IMR-90 (cell line): ENCODE measurements around the gene NDUFB11. TPM values are rescaled to one million over a fixed set of nuclear protein-coding genes. Genes with fewer than 3 reads are reported as not detected.

Experiments
- ATAC-seq: fragments of 200-7000 bp; cut with Tn5 transposase; 2 replicates; pipeline ENCODE4 v1.9.1; 2020; ENCODE audit warnings: low read depth, mild to moderate bottlenecking, moderate library complexity
- BruUV-seq: library from RNA; stranded (reverse); fragments of 400-500 nt; replicated peaks from 2 replicates; lab custom pipeline; 2021; lab: Mats Ljungman, UMichigan
- CTCF ChIA-PET: fragments of 300-600 bp; formaldehyde crosslinking; extraction: SDS; loops from one replicate; lab custom pipeline; 2021; ENCODE audit warnings: antibody characterized with exemption; lab: Yijun Ruan, JAX
- POLR2A ChIA-PET: fragments of 300-600 bp; sonication (Branson Sonifier 250); formaldehyde crosslinking; loops from one replicate; lab custom pipeline; 2022; ENCODE audit warnings: antibody characterized with exemption; ENCODE audit not compliant: unreplicated experiment; lab: Charles Lee
- DNase-seq: peaks from one replicate; pipeline ENCODE4 v3.0.0; 2013
- H2AFZ ChIP-seq: replicated peaks from 2 replicates; pipeline ENCODE3; 2013; ENCODE audit warnings: low read length, mild to moderate bottlenecking; ENCODE audit not compliant: poor library complexity
- H2AK5ac ChIP-seq: 2 replicates; pipeline ENCODE4 v1.6.1; 2013; ENCODE audit warnings: low read depth, low read length, inconsistent platforms
- H2AK9ac ChIP-seq: replicated peaks from 2 replicates; pipeline ENCODE3; 2013; ENCODE audit warnings: mild to moderate bottlenecking, low read depth, low read length, moderate library complexity; ENCODE audit not compliant: poor library complexity
- H2BK120ac ChIP-seq: 2 replicates; pipeline ENCODE4 v1.6.1; 2013; ENCODE audit warnings: low read depth, low read length, inconsistent platforms
- H2BK15ac ChIP-seq: 3 replicates; pipeline ENCODE4 v1.6.1; 2013; ENCODE audit warnings: low read depth, low read length, inconsistent platforms
- H2BK20ac ChIP-seq: 2 replicates; pipeline ENCODE4 v1.6.1; 2013; ENCODE audit warnings: low read depth, mild to moderate bottlenecking, inconsistent platforms, low read length, moderate library complexity
- H2BK5ac ChIP-seq: 2 replicates; pipeline ENCODE4 v1.6.1; 2013; ENCODE audit warnings: mild to moderate bottlenecking, low read depth, low read length, inconsistent platforms; ENCODE audit not compliant: poor library complexity, severe bottlenecking
- H3K14ac ChIP-seq: replicated peaks from 2 replicates; pipeline ENCODE4 v1.6.1; 2013; ENCODE audit warnings: low read depth, low read length, inconsistent platforms
- H3K18ac ChIP-seq: 2 replicates; pipeline ENCODE4 v1.6.1; 2013; ENCODE audit warnings: low read depth, low read length, control low read depth
- H3K23ac ChIP-seq: 2 replicates; pipeline ENCODE4 v1.6.1; 2013; ENCODE audit warnings: low read depth, low read length, inconsistent platforms
- H3K27ac ChIP-seq: 2 replicates; pipeline ENCODE4 v1.5.1; 2013; ENCODE audit warnings: mild to moderate bottlenecking, control low read depth, low read length; ENCODE audit not compliant: insufficient read depth
- H3K27me3 ChIP-seq: 2 replicates; pipeline ENCODE4 v1.6.1; 2013; ENCODE audit warnings: low read length; ENCODE audit not compliant: control insufficient read depth, insufficient read depth
- H3K36me3 ChIP-seq: 2 replicates; pipeline ENCODE4 v1.6.1; 2013; ENCODE audit warnings: low read length, mixed read lengths; ENCODE audit not compliant: control insufficient read depth, insufficient read depth
- H3K4ac ChIP-seq: 2 replicates; pipeline ENCODE4 v1.6.1; 2013; ENCODE audit warnings: low read depth, low read length, inconsistent platforms
- H3K4me1 ChIP-seq: 2 replicates; pipeline ENCODE4 v1.6.1; 2013; ENCODE audit warnings: low read length, mixed read lengths; ENCODE audit not compliant: control insufficient read depth, insufficient read depth
- H3K4me2 ChIP-seq: 2 replicates; pipeline ENCODE4 v1.6.1; 2013; ENCODE audit warnings: low read depth, mild to moderate bottlenecking, control low read depth, low read length, moderate library complexity
- H3K4me3 ChIP-seq: 2 replicates; pipeline ENCODE4 v1.5.1; 2013; ENCODE audit warnings: low read depth, mild to moderate bottlenecking, control low read depth, low read length, moderate library complexity; ENCODE audit not compliant: insufficient read depth
- H3K56ac ChIP-seq: 2 replicates; pipeline ENCODE4 v1.6.1; 2013; ENCODE audit warnings: low read length, inconsistent platforms; ENCODE audit not compliant: insufficient read depth; ENCODE audit errors: extremely low read depth
- H3K79me1 ChIP-seq, 2 experiments: 2 replicates each; pipeline ENCODE4 v1.6.1; 2013; ENCODE audit warnings: low read length in 2 of 2, inconsistent platforms in 1 of 2, low read depth in 1 of 2
- H3K9ac ChIP-seq: 2 replicates; pipeline ENCODE4 v1.6.1; 2013; ENCODE audit warnings: low read depth, low read length, control low read depth
- H3K9me1 ChIP-seq: 2 replicates; pipeline ENCODE4 v1.6.1; 2013; ENCODE audit warnings: low read length, inconsistent platforms; ENCODE audit not compliant: insufficient read depth
- H3K9me3 ChIP-seq: 2 replicates; pipeline ENCODE4 v1.6.1; 2013; ENCODE audit warnings: low read length; ENCODE audit not compliant: control insufficient read depth, insufficient read depth
- H4K20me1 ChIP-seq: 2 replicates; pipeline ENCODE4 v1.6.1; 2013; ENCODE audit warnings: low read length, inconsistent platforms; ENCODE audit not compliant: insufficient read depth
- H4K5ac ChIP-seq: 2 replicates; pipeline ENCODE4 v1.6.1; 2013; ENCODE audit warnings: mild to moderate bottlenecking, low read depth, low read length, control low read depth
- H4K8ac ChIP-seq, 2 experiments: 2 replicates each; pipeline ENCODE4 v1.6.1; 2013; ENCODE audit warnings: low read depth in 2 of 2, low read length in 2 of 2, control low read depth in 1 of 2, inconsistent platforms in 1 of 2
- H4K91ac ChIP-seq: 2 replicates; pipeline ENCODE4 v1.6.1; 2013; ENCODE audit warnings: low read depth, low read length, inconsistent platforms; ENCODE audit not compliant: insufficient read depth
- BHLHE40 ChIP-seq: fragments of 150-350 bp; IDR thresholded peaks from 2 replicates; pipeline ENCODE4 v1.6.1; 2016; ENCODE audit warnings: mild to moderate bottlenecking, low read depth, low read length
- CEBPB ChIP-seq: IDR thresholded peaks from 2 replicates; pipeline ENCODE4 v1.6.1; 2012; ENCODE audit warnings: low read depth, low read length, improper control_type of control experiment
- CHD1 ChIP-seq: IDR thresholded peaks from 2 replicates; pipeline ENCODE4 v1.6.1; 2012; ENCODE audit warnings: low read depth, low read length, improper control_type of control experiment
- CTCF ChIP-seq: conservative IDR thresholded peaks from 2 replicates; pipeline ENCODE4 v1.5.1; 2012; ENCODE audit warnings: mild to moderate bottlenecking, low read depth, low read length, improper control_type of control experiment
- ELK1 ChIP-seq: fragments of 150-350 bp; IDR thresholded peaks from 2 replicates; pipeline ENCODE4 v1.6.1; 2016; ENCODE audit warnings: low read depth, mild to moderate bottlenecking, low read length, moderate library complexity, borderline replicate concordance
- FOS ChIP-seq: fragments of 150-350 bp; IDR thresholded peaks from 2 replicates; pipeline ENCODE4 v1.6.1; 2016; ENCODE audit warnings: low read depth, low read length
- MAFK ChIP-seq: IDR thresholded peaks from 2 replicates; pipeline ENCODE4 v1.6.1; 2012; ENCODE audit warnings: low read depth, low read length, improper control_type of control experiment
- MAZ ChIP-seq: IDR thresholded peaks from 2 replicates; pipeline ENCODE4 v1.6.1; 2012; ENCODE audit warnings: low read depth, mild to moderate bottlenecking, low read length, improper control_type of control experiment, moderate library complexity, borderline replicate concordance
- MXI1 ChIP-seq: IDR thresholded peaks from 2 replicates; pipeline ENCODE4 v1.6.1; 2012; ENCODE audit warnings: low read depth, mild to moderate bottlenecking, low read length, moderate library complexity, borderline replicate concordance
- NFE2L2 ChIP-seq: fragments of 150-350 bp; IDR thresholded peaks from 2 replicates; pipeline ENCODE4 v1.6.1; 2016; ENCODE audit warnings: low read depth, mild to moderate bottlenecking, low read length
- POLR2A ChIP-seq: IDR thresholded peaks from 2 replicates; pipeline ENCODE4 v1.6.1; 2012; ENCODE audit warnings: mild to moderate bottlenecking, low read depth, low read length
- RAD21 ChIP-seq: IDR thresholded peaks from 2 replicates; pipeline ENCODE4 v1.6.1; 2012; ENCODE audit warnings: low read length, improper control_type of control experiment
- RCOR1 ChIP-seq: IDR thresholded peaks from 2 replicates; pipeline ENCODE4 v1.6.1; 2012; ENCODE audit warnings: mild to moderate bottlenecking, low read length, improper control_type of control experiment; ENCODE audit not compliant: insufficient replicate concordance
- SMC3 ChIP-seq: fragments of 150-350 bp; IDR thresholded peaks from 2 replicates; pipeline ENCODE4 v1.6.1; 2016; ENCODE audit warnings: low read depth, mild to moderate bottlenecking, antibody characterized with exemption, low read length, moderate library complexity
- USF2 ChIP-seq: fragments of 150-350 bp; IDR thresholded peaks from 2 replicates; pipeline ENCODE4 v1.6.1; 2017; ENCODE audit warnings: mild to moderate bottlenecking, antibody characterized with exemption, low read length, low read depth
- WGBS, 2 experiments: methylation state at CpG; one replicate each; pipeline versions ENCODE4 v1.1.5 to v1.1.7; 2013; ENCODE audit warnings: missing lambda C conversion rate in 2 of 2; ENCODE audit not compliant: insufficient read length in 1 of 2; ENCODE audit errors: extremely low coverage in 2 of 2; 5-methylcytosine and 5-hydroxymethylcytosine counted together
- dilution Hi-C: fragments of 300-500 bp; cut with HindIII; formaldehyde crosslinking; loops from one replicate; pipeline ENCODE4 v1.14.3; 2018; ENCODE audit warnings: low sequenced_read_pairs; ENCODE audit not compliant: unreplicated experiment
- in situ Hi-C: fragments of 300-500 bp; cut with MboI; formaldehyde crosslinking; loops from 3 replicates; pipeline ENCODE4 v1.14.3; 2019; ENCODE audit warnings: low sequenced_read_pairs, inconsistent platforms, mixed read lengths
- intact Hi-C: fragments of 100-400 bp; cut with micrococcal nuclease; formaldehyde crosslinking; loops from 2 replicates; pipeline ENCODE4 v1.10.0; 2022
- polyA plus RNA-seq, 3 experiments: library from polyadenylated mRNA; depleted of rRNA; stranded (reverse); fragments of >200 nt; gene quantifications; 2 replicates each; pipeline ENCODE4 v1.2.3, GENCODE V29; 2012; ENCODE audit warnings: low replicate concordance in 1 of 3
- total RNA-seq: library from RNA; depleted of rRNA; stranded (reverse); fragments of >200 nt; gene quantifications from 2 replicates; pipeline ENCODE4 v1.2.3, GENCODE V29; 2012

NDUFB11 gene
- total and polyA plus RNA-seq, 2 of the 4 experiments (the other 2 are of a cell fraction) = 17.0 to 58.3 TPM

GRCh38 chrX:47156611-47157520, 12.4 kb upstream of the NDUFB11 start:
- H2BK20ac ChIP-seq = no peak overlapping the region
- no peak overlapping the region for H3K18ac ChIP-seq
- no peak overlapping the region for H3K23ac ChIP-seq
- H2AK5ac ChIP-seq = no peak overlapping the region
- H3K4me3 ChIP-seq = no peak overlapping the region
- no peak overlapping the region for H4K91ac ChIP-seq
- no peak overlapping the region for H2BK15ac ChIP-seq
- H3K79me1 ChIP-seq = peaks cover 3 to 15% of the 10 kb centered on the region in 2 experiments; a peak in 3 of 4 replicates
- H3K9ac ChIP-seq = no peak overlapping the region
- H3K27ac ChIP-seq = no peak overlapping the region
- H3K9me1 ChIP-seq = no peaks in the 10 kb centered on the region
- peaks cover 19% of the 10 kb centered on the region for H4K20me1 ChIP-seq
- in situ Hi-C loops = no loop called here
- H4K5ac ChIP-seq = no peak overlapping the region
- no peak overlapping the region for H3K4ac ChIP-seq
- dilution Hi-C loops = no loop called here
- intact Hi-C loops = no loop called here
- no peaks in the 10 kb centered on the region; the same call in 1 of the 2 replicates for H3K9me3 ChIP-seq
- H3K4me2 ChIP-seq = no peak overlapping the region
- H3K36me3 ChIP-seq = peaks cover 21% of the 10 kb centered on the region
- no peak overlapping the region for H4K8ac ChIP-seq
- no peak overlapping the region for H2AK9ac ChIP-seq
- H3K27me3 ChIP-seq = no peaks in the 10 kb centered on the region; the same call in 1 of the 2 replicates
- H3K56ac ChIP-seq = no peak overlapping the region
- DNase-seq = no peak
- BruUV-seq = no TSS peak
- no peak overlapping the region for H2BK5ac ChIP-seq
- no peak overlapping the region for H3K14ac ChIP-seq
- POLR2A ChIA-PET = no interaction called here
- CTCF ChIA-PET = no interaction called here
- no peak overlapping the region for H2BK120ac ChIP-seq
- ATAC-seq = no peak
- no peaks in the 10 kb centered on the region for H3K4me1 ChIP-seq
- no peak overlapping the region for H2AFZ ChIP-seq
- WGBS, 2 experiments = 92% methylated on average over 10 of the region's 26 CpGs; no CpG with 5 or more reads in 1 of the 2 experiments
- no peak for TF ChIP-seq CTCF
- TF ChIP-seq CEBPB = no peak
- no peak for TF ChIP-seq RCOR1
- no peak for TF ChIP-seq POLR2A
- TF ChIP-seq MAZ = no peak
- no peak for TF ChIP-seq MXI1
- no peak for TF ChIP-seq SMC3
- no peak for TF ChIP-seq CHD1
- TF ChIP-seq NFE2L2 = no peak
- TF ChIP-seq FOS = no peak
- no peak for TF ChIP-seq MAFK
- TF ChIP-seq ELK1 = no peak
- no peak for TF ChIP-seq USF2
- no peak for TF ChIP-seq RAD21
- no peak for TF ChIP-seq BHLHE40
